ENCODE data around the gene WDTC1.
"Not testable (repeated sequence)": the region's sequence is repeated elsewhere in the genome, so short reads cannot be mapped to it uniquely, and the experiment has no call there.

Gene WDTC1

GRCh38 chr1:27253596-27253995, 19.2 kb downstream of the WDTC1 start:
- no peak for DNase-seq

GRCh38 chr1:27255136-27255535, 20.7 kb downstream of the WDTC1 start:
- DNase-seq: no peak

- DNase-seq: no peak
Observed at GRCh38 chr1:27257155-27257554, 22.7 kb downstream of the WDTC1 start.

- DNase-seq: no peak
Observed at GRCh38 chr1:27258598-27258997, 24.2 kb downstream of the WDTC1 start.

GRCh38 chr1:27267153-27267552, 32.7 kb downstream of the WDTC1 start:
- no peak for DNase-seq

GRCh38 chr1:27269276-27269675, 34.8 kb downstream of the WDTC1 start:
- no peak for DNase-seq

GRCh38 chr1:27274204-27274603, 39.8 kb downstream of the WDTC1 start:
- DNase-seq: no peak

GRCh38 chr1:27275696-27276095, 41.3 kb downstream of the WDTC1 start:
- no peak for DNase-seq

- DNase-seq: peak; percentile 49
Observed at GRCh38 chr1:27284425-27285273, 50.2 kb downstream of the WDTC1 start.

- no peak for DNase-seq
Observed at GRCh38 chr1:27285274-27285660, 50.8 kb downstream of the WDTC1 start.

GRCh38 chr1:27285821-27286220, 51.4 kb downstream of the WDTC1 start:
- not testable (repeated sequence) for DNase-seq

GRCh38 chr1:27289125-27289524, 54.7 kb downstream of the WDTC1 start:
- not testable (repeated sequence) for DNase-seq

- no peak for DNase-seq
Observed at GRCh38 chr1:27290581-27290980, 56.1 kb downstream of the WDTC1 start.

- DNase-seq: no peak
Observed at GRCh38 chr1:27292106-27292505, 57.7 kb downstream of the WDTC1 start.

- no peak for DNase-seq
Observed at GRCh38 chr1:27293915-27294314, 59.5 kb downstream of the WDTC1 start.

GRCh38 chr1:27296773-27297291, 62.4 kb downstream of the WDTC1 start:
- DNase-seq: no peak

GRCh38 chr1:27297903-27298302, 63.5 kb downstream of the WDTC1 start:
- no peak for DNase-seq

- no peak for DNase-seq
Observed at GRCh38 chr1:27298632-27299384, 64.4 kb downstream of the WDTC1 start.

GRCh38 chr1:27299385-27300271, 65.2 kb downstream of the WDTC1 start:
- DNase-seq: no peak

- peak; percentile 68 for DNase-seq
Observed at GRCh38 chr1:27300341-27301051, 66.1 kb downstream of the WDTC1 start.

GRCh38 chr1:27301052-27301422, 66.6 kb downstream of the WDTC1 start:
- DNase-seq: no peak

GRCh38 chr1:27301582-27302199, 67.3 kb downstream of the WDTC1 start:
- no peak for DNase-seq

Data from DMS153 (cell line).